IMR-90 (cell line): ENCODE results near the gene S100A5. TPM values are rescaled to one million over a fixed set of nuclear protein-coding genes. Genes with fewer than 3 reads are reported as not detected.
A peak's percentile ranks its signal among the peaks of the same experiment; 100 is the strongest.

Source experiments
- ATAC-seq: fragments of 200-7000 bp; cut with Tn5 transposase; 2 replicates; pipeline ENCODE4 v1.9.1; 2020; ENCODE audit warnings: low read depth, mild to moderate bottlenecking, moderate library complexity
- BruUV-seq: library from RNA; stranded (reverse); fragments of 400-500 nt; replicated peaks from 2 replicates; lab custom pipeline; 2021; lab: Mats Ljungman, UMichigan
- CTCF ChIA-PET: fragments of 300-600 bp; formaldehyde crosslinking; extraction: SDS; loops from one replicate; lab custom pipeline; 2021; ENCODE audit warnings: antibody characterized with exemption; lab: Yijun Ruan, JAX
- POLR2A ChIA-PET: fragments of 300-600 bp; sonication (Branson Sonifier 250); formaldehyde crosslinking; loops from one replicate; lab custom pipeline; 2022; ENCODE audit warnings: antibody characterized with exemption; ENCODE audit not compliant: unreplicated experiment; lab: Charles Lee
- DNase-seq: peaks from one replicate; pipeline ENCODE4 v3.0.0; 2013
- H2AFZ ChIP-seq: replicated peaks from 2 replicates; pipeline ENCODE3; 2013; ENCODE audit warnings: low read length, mild to moderate bottlenecking; ENCODE audit not compliant: poor library complexity
- H2AK5ac ChIP-seq: 2 replicates; pipeline ENCODE4 v1.6.1; 2013; ENCODE audit warnings: low read depth, low read length, inconsistent platforms
- H2AK9ac ChIP-seq: replicated peaks from 2 replicates; pipeline ENCODE3; 2013; ENCODE audit warnings: mild to moderate bottlenecking, low read depth, low read length, moderate library complexity; ENCODE audit not compliant: poor library complexity
- H2BK120ac ChIP-seq: 2 replicates; pipeline ENCODE4 v1.6.1; 2013; ENCODE audit warnings: low read depth, low read length, inconsistent platforms
- H2BK15ac ChIP-seq: 3 replicates; pipeline ENCODE4 v1.6.1; 2013; ENCODE audit warnings: low read depth, low read length, inconsistent platforms
- H2BK20ac ChIP-seq: 2 replicates; pipeline ENCODE4 v1.6.1; 2013; ENCODE audit warnings: low read depth, mild to moderate bottlenecking, inconsistent platforms, low read length, moderate library complexity
- H2BK5ac ChIP-seq: 2 replicates; pipeline ENCODE4 v1.6.1; 2013; ENCODE audit warnings: mild to moderate bottlenecking, low read depth, low read length, inconsistent platforms; ENCODE audit not compliant: poor library complexity, severe bottlenecking
- H3K14ac ChIP-seq: replicated peaks from 2 replicates; pipeline ENCODE4 v1.6.1; 2013; ENCODE audit warnings: low read depth, low read length, inconsistent platforms
- H3K18ac ChIP-seq: 2 replicates; pipeline ENCODE4 v1.6.1; 2013; ENCODE audit warnings: low read depth, low read length, control low read depth
- H3K23ac ChIP-seq: 2 replicates; pipeline ENCODE4 v1.6.1; 2013; ENCODE audit warnings: low read depth, low read length, inconsistent platforms
- H3K27ac ChIP-seq: 2 replicates; pipeline ENCODE4 v1.5.1; 2013; ENCODE audit warnings: mild to moderate bottlenecking, control low read depth, low read length; ENCODE audit not compliant: insufficient read depth
- H3K27me3 ChIP-seq: 2 replicates; pipeline ENCODE4 v1.6.1; 2013; ENCODE audit warnings: low read length; ENCODE audit not compliant: control insufficient read depth, insufficient read depth
- H3K36me3 ChIP-seq: 2 replicates; pipeline ENCODE4 v1.6.1; 2013; ENCODE audit warnings: low read length, mixed read lengths; ENCODE audit not compliant: control insufficient read depth, insufficient read depth
- H3K4ac ChIP-seq: 2 replicates; pipeline ENCODE4 v1.6.1; 2013; ENCODE audit warnings: low read depth, low read length, inconsistent platforms
- H3K4me1 ChIP-seq: 2 replicates; pipeline ENCODE4 v1.6.1; 2013; ENCODE audit warnings: low read length, mixed read lengths; ENCODE audit not compliant: control insufficient read depth, insufficient read depth
- H3K4me2 ChIP-seq: 2 replicates; pipeline ENCODE4 v1.6.1; 2013; ENCODE audit warnings: low read depth, mild to moderate bottlenecking, control low read depth, low read length, moderate library complexity
- H3K4me3 ChIP-seq: 2 replicates; pipeline ENCODE4 v1.5.1; 2013; ENCODE audit warnings: low read depth, mild to moderate bottlenecking, control low read depth, low read length, moderate library complexity; ENCODE audit not compliant: insufficient read depth
- H3K56ac ChIP-seq: 2 replicates; pipeline ENCODE4 v1.6.1; 2013; ENCODE audit warnings: low read length, inconsistent platforms; ENCODE audit not compliant: insufficient read depth; ENCODE audit errors: extremely low read depth
- H3K79me1 ChIP-seq, 2 experiments: 2 replicates each; pipeline ENCODE4 v1.6.1; 2013; ENCODE audit warnings: low read length in 2 of 2, inconsistent platforms in 1 of 2, low read depth in 1 of 2
- H3K9ac ChIP-seq: 2 replicates; pipeline ENCODE4 v1.6.1; 2013; ENCODE audit warnings: low read depth, low read length, control low read depth
- H3K9me1 ChIP-seq: 2 replicates; pipeline ENCODE4 v1.6.1; 2013; ENCODE audit warnings: low read length, inconsistent platforms; ENCODE audit not compliant: insufficient read depth
- H3K9me3 ChIP-seq: 2 replicates; pipeline ENCODE4 v1.6.1; 2013; ENCODE audit warnings: low read length; ENCODE audit not compliant: control insufficient read depth, insufficient read depth
- H4K20me1 ChIP-seq: 2 replicates; pipeline ENCODE4 v1.6.1; 2013; ENCODE audit warnings: low read length, inconsistent platforms; ENCODE audit not compliant: insufficient read depth
- H4K5ac ChIP-seq: 2 replicates; pipeline ENCODE4 v1.6.1; 2013; ENCODE audit warnings: mild to moderate bottlenecking, low read depth, low read length, control low read depth
- H4K8ac ChIP-seq, 2 experiments: 2 replicates each; pipeline ENCODE4 v1.6.1; 2013; ENCODE audit warnings: low read depth in 2 of 2, low read length in 2 of 2, control low read depth in 1 of 2, inconsistent platforms in 1 of 2
- H4K91ac ChIP-seq: 2 replicates; pipeline ENCODE4 v1.6.1; 2013; ENCODE audit warnings: low read depth, low read length, inconsistent platforms; ENCODE audit not compliant: insufficient read depth
- CEBPB ChIP-seq: IDR thresholded peaks from 2 replicates; pipeline ENCODE4 v1.6.1; 2012; ENCODE audit warnings: low read depth, low read length, improper control_type of control experiment
- CHD1 ChIP-seq: IDR thresholded peaks from 2 replicates; pipeline ENCODE4 v1.6.1; 2012; ENCODE audit warnings: low read depth, low read length, improper control_type of control experiment
- ELK1 ChIP-seq: fragments of 150-350 bp; IDR thresholded peaks from 2 replicates; pipeline ENCODE4 v1.6.1; 2016; ENCODE audit warnings: low read depth, mild to moderate bottlenecking, low read length, moderate library complexity, borderline replicate concordance
- FOS ChIP-seq: fragments of 150-350 bp; IDR thresholded peaks from 2 replicates; pipeline ENCODE4 v1.6.1; 2016; ENCODE audit warnings: low read depth, low read length
- MAFK ChIP-seq: IDR thresholded peaks from 2 replicates; pipeline ENCODE4 v1.6.1; 2012; ENCODE audit warnings: low read depth, low read length, improper control_type of control experiment
- MAZ ChIP-seq: IDR thresholded peaks from 2 replicates; pipeline ENCODE4 v1.6.1; 2012; ENCODE audit warnings: low read depth, mild to moderate bottlenecking, low read length, improper control_type of control experiment, moderate library complexity, borderline replicate concordance
- MXI1 ChIP-seq: IDR thresholded peaks from 2 replicates; pipeline ENCODE4 v1.6.1; 2012; ENCODE audit warnings: low read depth, mild to moderate bottlenecking, low read length, moderate library complexity, borderline replicate concordance
- NFE2L2 ChIP-seq: fragments of 150-350 bp; IDR thresholded peaks from 2 replicates; pipeline ENCODE4 v1.6.1; 2016; ENCODE audit warnings: low read depth, mild to moderate bottlenecking, low read length
- POLR2A ChIP-seq: IDR thresholded peaks from 2 replicates; pipeline ENCODE4 v1.6.1; 2012; ENCODE audit warnings: mild to moderate bottlenecking, low read depth, low read length
- SMC3 ChIP-seq: fragments of 150-350 bp; IDR thresholded peaks from 2 replicates; pipeline ENCODE4 v1.6.1; 2016; ENCODE audit warnings: low read depth, mild to moderate bottlenecking, antibody characterized with exemption, low read length, moderate library complexity
- WGBS, 2 experiments: methylation state at CpG; one replicate each; pipeline versions ENCODE4 v1.1.5 to v1.1.7; 2013; ENCODE audit warnings: missing lambda C conversion rate in 2 of 2; ENCODE audit not compliant: insufficient read length in 1 of 2; ENCODE audit errors: extremely low coverage in 2 of 2; 5-methylcytosine and 5-hydroxymethylcytosine counted together
- dilution Hi-C: fragments of 300-500 bp; cut with HindIII; formaldehyde crosslinking; loops from one replicate; pipeline ENCODE4 v1.14.3; 2018; ENCODE audit warnings: low sequenced_read_pairs; ENCODE audit not compliant: unreplicated experiment
- in situ Hi-C: fragments of 300-500 bp; cut with MboI; formaldehyde crosslinking; loops from 3 replicates; pipeline ENCODE4 v1.14.3; 2019; ENCODE audit warnings: low sequenced_read_pairs, inconsistent platforms, mixed read lengths
- intact Hi-C: fragments of 100-400 bp; cut with micrococcal nuclease; formaldehyde crosslinking; loops from 2 replicates; pipeline ENCODE4 v1.10.0; 2022
- polyA plus RNA-seq, 3 experiments: library from polyadenylated mRNA; depleted of rRNA; stranded (reverse); fragments of >200 nt; gene quantifications; 2 replicates each; pipeline ENCODE4 v1.2.3, GENCODE V29; 2012; ENCODE audit warnings: low replicate concordance in 1 of 3
- total RNA-seq: library from RNA; depleted of rRNA; stranded (reverse); fragments of >200 nt; gene quantifications from 2 replicates; pipeline ENCODE4 v1.2.3, GENCODE V29; 2012
- TF ChIP-seq, protein P1 (sequence below): conservative IDR thresholded peaks from 2 replicates; pipeline ENCODE4 v1.5.1; 2012; ENCODE audit warnings: mild to moderate bottlenecking, low read depth, low read length, improper control_type of control experiment

Gene S100A5
- total and polyA plus RNA-seq, 2 of the 4 experiments (the other 2 are of a cell fraction), result 0.27 TPM; not detected in 1

- no peaks in the 10 kb centered on the region for H3K27me3 ChIP-seq
- peak overlapping the region; percentile 62 for H3K4ac ChIP-seq
- peak overlapping the region; percentile 61 for H2AFZ ChIP-seq
- peak overlapping the region; percentile 77 for H2AK9ac ChIP-seq
- no peak overlapping the region for H3K56ac ChIP-seq
- in situ Hi-C loops, result no loop called here
- H3K79me1 ChIP-seq, result no peaks in the 10 kb centered on the region
- intact Hi-C loops, result no loop called here
- BruUV-seq, result no TSS peak
- ATAC-seq (no peak), DNase-seq (no peak)
- no peak overlapping the region for H3K4me2 ChIP-seq
- H3K9me1 ChIP-seq, result peaks cover 8% of the 10 kb centered on the region
- no peak overlapping the region for H3K9ac ChIP-seq
- H2BK120ac ChIP-seq, result peak overlapping the region; percentile 76
- peaks cover 15% of the 10 kb centered on the region for H3K4me1 ChIP-seq
- H3K9me3 ChIP-seq, result no peaks in the 10 kb centered on the region
- no peak overlapping the region for H3K14ac ChIP-seq
- H4K91ac ChIP-seq, result peak overlapping the region; percentile 73
- H4K5ac ChIP-seq, result no peak overlapping the region
- 0 out of 3 replicates have a peak overlapping the region, but pooled peaks have one; percentile 34 for H2BK15ac ChIP-seq
- CTCF ChIA-PET, result interaction anchor here (0.8 kb wide), 1 partner anchor 11 kb away, joined by 3 read pairs; no protein-coding TSS in a partner anchor
- POLR2A ChIA-PET, result interaction anchor here (0.9 to 1.5 kb wide), 3 partner anchors 31 to 57 kb away, joined by 3 to 5 read pairs (median 5); partner anchors contain the start of gene CHTOP
- H2BK20ac ChIP-seq, result peak overlapping the region; percentile 6
- no peaks in the 10 kb centered on the region for H4K20me1 ChIP-seq
- dilution Hi-C loops, result no loop called here
- no peaks in the 10 kb centered on the region for H3K36me3 ChIP-seq
- H2AK5ac ChIP-seq, result peak overlapping the region; percentile 58; the same call in 1 of the 2 replicates
- H3K18ac ChIP-seq, result no peak overlapping the region; the same call in 1 of the 2 replicates
- no peak overlapping the region for H3K4me3 ChIP-seq
- whole genome bisulfite sequencing, 2 experiments, result 68% methylated on average over 8 of the region's 9 CpGs; no CpG with 5 or more reads in 1 of the 2 experiments
- no peak overlapping the region for H3K23ac ChIP-seq
- no peak overlapping the region for H3K27ac ChIP-seq
- peak overlapping the region in 1 of 2 experiments; percentile 50; a peak in 1 of 4 replicates for H4K8ac ChIP-seq
- TF ChIP-seq MAFK (no peak), ELK1 (no peak), FOS (no peak), CEBPB (no peak), MAZ (no peak), SMC3 (no peak), NFE2L2 (no peak), POLR2A (no peak), MXI1 (no peak), CHD1 (no peak)
- TF ChIP-seq, protein P1, sequence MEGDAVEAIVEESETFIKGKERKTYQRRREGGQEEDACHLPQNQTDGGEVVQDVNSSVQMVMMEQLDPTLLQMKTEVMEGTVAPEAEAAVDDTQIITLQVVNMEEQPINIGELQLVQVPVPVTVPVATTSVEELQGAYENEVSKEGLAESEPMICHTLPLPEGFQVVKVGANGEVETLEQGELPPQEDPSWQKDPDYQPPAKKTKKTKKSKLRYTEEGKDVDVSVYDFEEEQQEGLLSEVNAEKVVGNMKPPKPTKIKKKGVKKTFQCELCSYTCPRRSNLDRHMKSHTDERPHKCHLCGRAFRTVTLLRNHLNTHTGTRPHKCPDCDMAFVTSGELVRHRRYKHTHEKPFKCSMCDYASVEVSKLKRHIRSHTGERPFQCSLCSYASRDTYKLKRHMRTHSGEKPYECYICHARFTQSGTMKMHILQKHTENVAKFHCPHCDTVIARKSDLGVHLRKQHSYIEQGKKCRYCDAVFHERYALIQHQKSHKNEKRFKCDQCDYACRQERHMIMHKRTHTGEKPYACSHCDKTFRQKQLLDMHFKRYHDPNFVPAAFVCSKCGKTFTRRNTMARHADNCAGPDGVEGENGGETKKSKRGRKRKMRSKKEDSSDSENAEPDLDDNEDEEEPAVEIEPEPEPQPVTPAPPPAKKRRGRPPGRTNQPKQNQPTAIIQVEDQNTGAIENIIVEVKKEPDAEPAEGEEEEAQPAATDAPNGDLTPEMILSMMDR, result no peak
- H2BK5ac ChIP-seq, result no peak overlapping the region
These were observed 36.9 kb upstream of the S100A5 start for GRCh38 chr1:153577624-153578051.
